ENCODE data around the gene BFSP2.
"Not testable (repeated sequence)": the region's sequence is repeated elsewhere in the genome, so short reads cannot be mapped to it uniquely, and the experiment has no call there.

Gene BFSP2

DNA sequence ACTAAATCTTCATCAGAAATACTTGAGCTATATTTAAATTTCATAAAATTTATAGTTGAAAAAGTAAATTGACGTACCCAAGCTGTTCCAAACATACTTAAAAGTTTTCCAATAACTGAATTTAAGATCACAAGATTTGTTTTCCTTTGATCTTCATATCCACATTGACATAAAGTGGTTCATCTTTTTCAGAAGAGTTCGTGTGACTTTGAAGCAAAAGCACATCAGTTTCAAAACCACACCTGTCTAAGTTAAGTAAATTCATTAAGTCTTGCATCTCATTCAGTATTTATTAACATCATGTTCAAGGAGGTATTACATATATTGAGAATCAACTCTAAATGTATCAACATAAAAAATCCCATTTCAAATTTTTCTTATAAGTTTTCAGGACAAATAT, 79.5 kb downstream of the BFSP2 start:
- DNase-seq (ENCODE audit: low read depth, low spot score) = no peak

DNA sequence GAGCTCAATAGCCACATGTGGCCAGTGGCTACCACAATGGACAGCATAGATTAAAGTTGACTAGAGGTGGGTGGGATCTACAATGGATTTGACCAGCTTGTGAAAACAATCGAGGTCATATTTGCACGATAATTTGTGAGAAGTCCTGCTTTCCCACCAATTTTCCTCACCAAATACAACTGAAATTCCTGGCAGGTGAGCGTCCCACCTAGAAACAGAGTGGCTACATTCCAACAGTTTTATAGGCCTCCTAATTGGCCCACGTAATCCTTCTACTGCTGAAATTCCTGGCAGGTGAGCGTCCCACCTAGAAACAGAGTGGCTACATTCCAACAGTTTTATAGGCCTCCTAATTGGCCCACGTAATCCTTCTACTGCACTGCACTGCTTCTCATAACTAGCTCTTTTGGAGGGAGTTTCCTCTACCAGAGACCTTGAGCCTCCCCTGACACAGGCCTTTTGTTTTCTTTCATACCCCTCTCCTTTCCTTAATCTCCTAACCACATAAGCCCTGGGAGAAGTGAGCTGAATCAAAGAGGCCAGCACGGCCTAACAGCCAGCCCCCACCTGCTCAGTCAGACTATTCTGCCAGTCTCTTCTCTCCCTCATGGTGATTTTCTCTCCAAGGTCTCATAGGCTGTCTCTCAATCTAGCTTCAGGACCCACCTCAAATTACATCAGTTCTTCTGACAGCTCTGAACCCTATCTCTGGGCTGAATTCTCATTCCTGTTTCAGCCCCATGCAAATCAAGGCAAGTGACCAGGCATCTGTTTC, 80.2 kb downstream of the BFSP2 start:
- no peak for DNase-seq (ENCODE audit: low read depth, low spot score)

DNA sequence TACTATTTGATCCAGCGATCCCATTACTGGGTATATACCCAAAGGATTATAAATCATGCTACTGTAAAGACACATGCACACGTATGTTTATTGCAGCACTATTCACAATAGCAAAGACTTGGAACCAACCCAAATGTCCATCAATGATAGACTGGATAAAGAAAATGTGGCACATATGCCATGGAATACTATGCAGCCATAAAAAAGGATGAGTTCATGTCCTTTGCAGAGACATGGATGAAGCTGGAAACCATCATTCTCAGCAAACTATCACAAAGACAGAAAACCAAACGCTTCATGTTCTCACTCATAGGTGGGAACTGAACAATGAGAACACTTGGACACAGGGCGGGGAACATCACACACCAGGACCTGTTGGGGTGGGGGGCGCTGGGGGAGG, 82.6 kb downstream of the BFSP2 start:
- not testable (repeated sequence) for DNase-seq (ENCODE audit: low read depth, low spot score)

DNA sequence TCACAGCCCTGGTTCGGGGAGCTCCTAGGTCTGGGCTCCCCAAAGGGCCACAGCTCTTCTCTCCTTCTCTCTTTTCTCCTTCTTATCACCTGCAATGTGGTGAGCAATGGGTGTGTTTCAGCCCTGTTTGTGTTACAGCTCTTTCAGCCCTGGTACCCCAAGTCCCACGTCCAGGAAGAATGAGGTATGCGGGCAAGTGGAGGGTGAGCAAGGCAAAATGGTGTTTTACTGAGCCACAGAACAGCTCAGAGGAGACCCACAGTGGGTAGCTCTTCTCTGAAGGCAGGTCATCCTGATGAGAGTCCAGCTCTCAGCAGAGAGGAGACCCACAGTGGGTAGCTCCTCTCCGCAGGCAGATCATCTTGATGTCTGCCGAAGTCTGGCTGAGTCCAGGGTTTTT, 86.8 kb downstream of the BFSP2 start:
- DNase-seq (ENCODE audit: low read depth, low spot score) = no peak

DNA sequence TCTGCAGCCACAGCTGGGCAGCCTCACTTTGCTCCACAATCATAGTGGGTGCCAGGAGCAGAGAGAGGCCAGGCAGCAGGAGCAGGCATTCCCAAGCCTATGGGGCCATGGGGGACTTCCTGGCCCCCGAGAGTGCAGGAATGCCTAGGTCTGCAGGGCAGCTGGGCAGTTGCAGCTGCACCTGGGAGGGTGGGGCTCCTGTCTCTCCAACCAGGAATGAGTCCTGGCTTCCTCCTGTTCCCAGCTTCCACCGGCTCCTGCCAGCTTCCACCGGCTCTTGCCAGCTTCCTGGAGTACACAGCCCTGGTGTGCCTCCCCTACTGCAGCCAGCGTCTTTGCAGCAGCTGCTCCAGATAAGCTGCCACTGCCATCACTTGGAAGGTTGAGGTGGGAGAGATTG, 87.3 kb downstream of the BFSP2 start:
- no peak for DNase-seq (ENCODE audit: low read depth, low spot score)

DNA sequence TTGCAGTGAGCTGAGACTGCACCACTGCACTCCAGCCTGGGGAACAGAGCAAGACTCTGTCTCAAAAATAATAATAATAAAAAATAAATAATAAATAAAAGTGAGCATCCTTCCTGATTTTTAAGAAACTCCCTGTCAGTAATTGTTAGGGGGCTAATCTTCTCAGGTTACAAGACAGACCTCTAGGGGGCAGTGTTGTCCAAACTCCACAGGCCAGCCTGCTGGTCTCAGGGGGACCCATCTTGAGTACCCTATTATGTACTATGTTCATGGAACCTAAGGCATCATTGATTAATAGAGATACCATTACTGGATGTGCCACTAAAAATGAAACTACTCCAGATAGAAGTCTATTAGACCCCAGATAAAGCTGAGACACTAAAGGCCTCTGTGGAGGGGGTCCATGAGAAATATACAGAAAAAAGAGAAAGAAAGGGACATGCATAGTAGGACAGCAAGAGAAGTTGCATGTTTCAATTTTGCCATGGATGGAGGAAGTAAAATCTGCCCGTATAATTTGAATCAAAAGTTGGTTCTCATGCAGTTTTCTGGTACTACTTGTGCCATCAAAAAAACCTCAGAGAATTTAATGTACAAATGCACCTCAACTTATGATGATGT, 88.2 kb downstream of the BFSP2 start:
- DNase-seq (ENCODE audit: low read depth, low spot score) = peak; percentile 32

DNA sequence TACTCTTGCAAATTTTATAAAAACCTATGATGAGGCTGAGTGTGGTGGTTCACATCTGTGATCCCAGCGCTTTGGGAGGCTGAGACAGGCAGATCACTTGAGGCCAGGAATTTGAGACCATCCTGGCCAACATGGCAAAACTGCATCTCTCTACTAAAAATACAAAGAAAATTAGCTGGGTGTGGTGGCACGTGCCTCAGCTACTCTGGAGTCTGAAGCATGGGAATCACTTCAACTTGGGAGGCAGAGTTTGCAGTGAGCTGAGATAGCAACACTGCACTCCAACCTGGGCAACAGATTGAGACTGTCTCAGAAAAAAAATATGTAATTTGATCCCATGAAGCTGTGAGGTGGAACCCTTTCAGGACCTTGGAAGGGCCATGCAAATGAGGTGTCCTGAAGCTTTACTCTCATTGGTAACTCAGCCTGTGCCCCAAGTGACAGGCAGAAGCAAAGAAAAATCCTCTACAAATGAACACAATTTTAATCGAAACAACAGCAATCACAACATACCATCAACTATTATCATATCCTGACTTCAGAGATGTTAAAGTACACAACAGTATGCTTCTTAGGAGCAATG, 89.0 kb downstream of the BFSP2 start:
- DNase-seq (ENCODE audit: low read depth, low spot score) = no peak

DNA sequence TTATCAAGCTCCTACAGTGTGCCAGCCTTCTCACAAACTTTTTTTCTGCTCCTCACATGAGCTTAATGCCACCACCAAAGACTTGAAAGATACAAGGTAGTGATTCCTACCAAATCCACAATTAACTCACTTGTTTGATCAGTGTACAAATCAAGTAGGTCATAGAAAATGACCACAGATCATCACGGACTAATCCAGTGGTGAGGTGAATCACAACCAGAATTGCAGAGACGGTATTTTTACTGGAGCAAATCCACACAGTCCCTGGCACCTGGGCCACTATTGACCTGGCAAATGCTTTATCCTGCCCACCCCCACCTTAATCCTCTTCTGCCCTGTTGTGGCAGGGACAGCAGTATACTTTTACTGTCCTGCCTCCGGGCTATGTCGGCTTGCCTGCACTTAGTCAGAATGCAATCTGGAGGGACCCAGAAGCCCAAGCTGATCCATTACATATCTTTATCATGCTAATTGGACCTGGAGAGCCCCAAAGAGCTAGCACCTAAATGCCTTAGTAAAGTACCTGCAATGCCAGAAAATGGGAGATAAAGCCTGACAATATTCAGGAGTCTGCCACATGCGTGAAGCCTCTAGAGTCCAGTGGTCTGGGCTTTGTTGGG, 89.7 kb downstream of the BFSP2 start:
- DNase-seq (ENCODE audit: low read depth, low spot score) = no peak

DNA sequence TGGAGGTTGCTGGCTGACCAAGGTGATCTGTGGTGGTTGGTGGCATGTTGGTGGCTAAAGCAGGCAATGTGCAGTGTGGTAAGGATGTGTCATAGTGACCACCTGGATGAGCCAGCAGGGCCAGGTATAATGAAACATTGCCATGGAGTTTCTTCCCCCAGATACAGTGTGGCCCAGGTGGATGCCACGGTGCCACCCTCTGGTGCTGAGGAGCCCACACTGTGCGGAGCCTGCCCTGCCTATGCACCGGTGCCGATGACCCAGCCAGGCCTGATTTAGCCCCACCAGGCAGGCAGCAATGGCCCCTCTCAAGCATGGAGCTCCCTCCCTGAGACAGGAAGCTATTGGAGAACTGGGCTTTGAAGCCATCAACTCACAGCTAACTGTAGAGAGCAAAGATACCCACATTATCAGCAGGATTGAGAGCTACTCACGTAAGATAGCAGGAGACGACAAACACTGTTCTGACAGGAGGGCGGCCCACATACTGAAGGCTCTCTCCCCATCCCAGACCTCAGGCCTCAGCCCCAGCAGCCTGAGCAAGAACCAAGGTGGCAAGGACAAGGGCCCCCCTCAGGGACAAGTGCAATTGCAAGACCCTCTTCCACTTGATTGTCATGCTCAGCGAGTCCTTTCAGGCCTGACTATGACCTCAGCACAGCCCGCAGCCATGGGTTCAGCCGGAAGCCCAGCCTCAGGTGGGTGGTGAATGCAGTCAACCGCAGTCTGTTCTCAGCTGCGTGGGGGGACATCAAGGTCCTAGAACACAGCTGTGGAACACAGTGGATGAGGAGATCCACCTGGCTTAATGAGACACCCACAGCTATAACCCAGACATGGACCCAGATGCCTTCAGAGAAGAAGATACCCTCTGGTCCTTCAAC, 90.9 kb downstream of the BFSP2 start:
- peak; percentile 45 for DNase-seq (ENCODE audit: low read depth, low spot score)

DNA sequence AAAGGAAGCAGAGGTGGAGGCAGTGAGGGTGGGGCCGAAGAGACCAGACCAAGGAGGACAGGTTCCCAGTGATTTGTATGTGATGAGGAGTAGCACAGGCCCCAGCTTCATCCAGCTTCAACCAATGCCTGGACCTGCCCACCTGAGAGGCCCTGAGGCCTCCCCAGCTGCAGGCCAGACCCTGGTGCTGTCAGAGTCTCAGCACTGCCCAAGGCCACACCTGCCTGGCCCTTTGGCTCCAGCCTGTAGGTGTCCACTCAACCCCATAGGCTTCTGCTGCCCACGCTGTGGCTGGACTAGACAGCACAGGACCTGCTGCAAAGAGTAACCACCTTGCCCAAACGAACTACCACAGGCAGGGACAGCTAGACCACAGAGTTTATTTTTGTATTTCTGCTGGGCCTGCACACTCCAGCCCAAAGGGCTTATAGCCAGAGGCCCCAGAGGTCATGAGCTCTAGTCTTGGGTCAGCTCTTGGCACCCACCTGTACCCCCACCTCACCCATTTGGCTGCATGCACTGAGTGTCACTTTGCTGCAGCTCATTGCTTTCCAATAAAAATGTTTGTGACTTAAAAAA, 91.7 kb downstream of the BFSP2 start:
- no peak for DNase-seq (ENCODE audit: low read depth, low spot score)

DNA sequence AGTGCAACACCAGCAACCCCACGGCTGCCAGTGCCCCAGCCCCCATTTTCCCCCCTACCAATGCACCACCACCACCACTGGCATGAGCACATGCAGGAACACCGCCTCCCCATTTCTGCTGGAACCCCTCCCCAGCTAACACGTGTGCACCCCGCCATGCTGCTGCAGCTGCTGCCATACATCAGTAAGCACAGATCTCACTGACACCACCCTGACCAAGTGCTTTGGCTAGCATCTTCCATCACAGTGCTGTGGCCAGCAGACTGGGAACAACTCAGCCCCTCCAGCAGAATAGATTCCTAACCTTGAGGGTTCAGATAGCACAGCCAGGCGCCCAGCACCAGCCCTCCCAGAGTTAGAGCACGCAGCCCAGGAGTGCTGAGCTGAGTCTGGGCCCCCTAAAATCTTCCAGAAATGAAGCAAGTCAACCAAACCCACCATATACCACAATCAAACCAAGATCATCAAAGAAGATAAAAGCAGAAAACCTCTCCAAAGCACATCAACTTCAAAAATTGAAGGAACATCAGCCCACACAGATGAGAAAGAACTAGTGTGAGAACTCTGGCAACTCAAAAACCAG, 92.4 kb downstream of the BFSP2 start:
- DNase-seq (ENCODE audit: low read depth, low spot score) = no peak

DNA sequence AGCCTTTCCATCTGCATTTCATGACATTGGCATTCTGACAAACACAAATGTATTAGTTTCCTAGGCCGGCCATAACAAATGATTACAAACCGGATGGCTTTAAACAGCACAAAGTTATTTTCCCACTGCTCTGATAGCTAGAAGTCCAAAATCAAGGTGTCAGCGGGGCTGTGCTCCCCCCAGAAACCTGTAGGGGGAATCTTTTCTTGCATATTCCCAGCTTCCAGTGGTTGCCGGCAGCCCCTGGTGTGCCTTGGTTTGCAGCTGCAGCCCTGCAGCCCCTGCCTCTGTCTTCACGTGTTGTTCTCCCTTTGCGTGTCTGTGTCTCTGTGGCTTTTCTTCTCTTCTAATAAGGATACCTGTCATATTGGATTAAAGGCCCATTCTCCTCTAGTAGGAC, 94.6 kb downstream of the BFSP2 start:
- no peak for DNase-seq (ENCODE audit: low read depth, low spot score)

DNA sequence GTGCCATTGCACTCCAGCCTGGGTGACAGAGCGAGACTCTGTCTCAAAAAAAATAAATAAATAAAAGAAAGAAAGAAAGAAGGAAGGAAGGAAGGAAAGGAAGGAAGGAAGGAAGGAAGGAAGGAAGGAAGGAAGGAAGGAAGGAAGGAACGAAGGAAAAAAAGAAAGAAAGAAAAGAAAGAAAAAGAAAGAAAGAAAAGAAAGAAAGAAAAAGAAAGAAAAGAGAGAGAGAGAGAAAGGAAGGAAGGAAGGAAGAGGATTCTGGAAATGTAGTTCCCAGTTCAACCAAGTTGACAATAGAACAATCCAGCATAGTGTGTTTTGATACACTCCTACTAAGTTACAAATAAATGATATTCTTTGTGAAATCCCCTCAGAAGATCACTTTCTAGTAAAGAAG, 102.7 kb downstream of the BFSP2 start:
- not testable (repeated sequence) for DNase-seq (ENCODE audit: low read depth, low spot score)

DNA sequence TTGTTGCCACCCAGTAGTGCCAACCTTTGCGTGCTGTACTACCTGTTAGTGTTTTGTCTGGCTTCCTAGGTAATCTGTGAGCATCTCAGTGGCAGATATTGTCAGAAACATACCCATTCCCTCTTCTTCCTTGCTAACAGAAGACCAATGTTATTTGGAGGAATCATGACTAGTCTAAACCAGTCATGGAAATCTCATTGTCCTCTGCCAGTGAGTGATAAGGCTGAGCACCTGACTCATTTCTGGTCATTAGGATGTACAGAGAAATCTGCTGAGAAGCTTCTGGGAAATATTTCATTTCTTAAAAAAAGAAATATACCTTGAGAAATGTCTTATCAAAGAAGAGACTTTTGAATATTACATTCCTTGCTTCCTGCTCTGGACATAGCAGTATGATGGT, 103.6 kb downstream of the BFSP2 start:
- no peak for DNase-seq (ENCODE audit: low read depth, low spot score)

DNA sequence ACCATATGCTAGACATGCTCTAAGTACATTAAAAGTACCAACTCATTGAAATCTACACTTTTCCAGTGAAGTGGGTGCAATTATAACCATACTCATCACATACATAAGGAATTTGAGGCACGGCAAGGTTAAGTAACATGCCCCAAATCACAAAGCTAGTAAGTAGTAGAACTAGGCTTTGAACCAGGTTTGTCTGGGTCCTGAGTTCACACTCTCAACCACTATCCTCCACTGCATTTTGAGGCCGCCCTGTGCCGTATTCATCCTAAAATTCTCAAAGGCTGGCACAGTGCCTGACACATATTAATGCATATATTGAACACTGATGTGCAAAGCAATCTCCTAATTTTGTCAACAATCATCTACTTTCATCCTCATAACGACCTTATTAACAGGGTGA, 104.9 kb downstream of the BFSP2 start:
- no peak for DNase-seq (ENCODE audit: low read depth, low spot score)

DNA sequence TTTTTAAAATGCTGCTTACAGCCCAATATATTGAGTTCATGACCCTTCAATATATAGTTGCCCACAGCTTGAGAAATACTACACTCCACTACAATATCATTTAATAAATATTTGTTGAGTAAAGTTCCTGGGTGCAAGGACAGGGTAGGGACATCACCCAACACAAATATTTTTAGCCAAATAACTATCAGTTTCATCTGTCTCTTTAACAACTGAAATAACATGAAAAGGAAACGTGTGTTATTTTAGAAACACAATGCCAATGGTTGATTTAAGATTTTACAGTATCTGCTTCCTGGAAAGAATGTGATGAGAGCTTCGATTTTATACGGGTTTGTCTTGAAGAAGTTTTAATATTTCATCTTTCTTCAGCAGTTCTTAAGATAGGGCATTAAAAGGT, 106.0 kb downstream of the BFSP2 start:
- no peak for DNase-seq (ENCODE audit: low read depth, low spot score)

DNA sequence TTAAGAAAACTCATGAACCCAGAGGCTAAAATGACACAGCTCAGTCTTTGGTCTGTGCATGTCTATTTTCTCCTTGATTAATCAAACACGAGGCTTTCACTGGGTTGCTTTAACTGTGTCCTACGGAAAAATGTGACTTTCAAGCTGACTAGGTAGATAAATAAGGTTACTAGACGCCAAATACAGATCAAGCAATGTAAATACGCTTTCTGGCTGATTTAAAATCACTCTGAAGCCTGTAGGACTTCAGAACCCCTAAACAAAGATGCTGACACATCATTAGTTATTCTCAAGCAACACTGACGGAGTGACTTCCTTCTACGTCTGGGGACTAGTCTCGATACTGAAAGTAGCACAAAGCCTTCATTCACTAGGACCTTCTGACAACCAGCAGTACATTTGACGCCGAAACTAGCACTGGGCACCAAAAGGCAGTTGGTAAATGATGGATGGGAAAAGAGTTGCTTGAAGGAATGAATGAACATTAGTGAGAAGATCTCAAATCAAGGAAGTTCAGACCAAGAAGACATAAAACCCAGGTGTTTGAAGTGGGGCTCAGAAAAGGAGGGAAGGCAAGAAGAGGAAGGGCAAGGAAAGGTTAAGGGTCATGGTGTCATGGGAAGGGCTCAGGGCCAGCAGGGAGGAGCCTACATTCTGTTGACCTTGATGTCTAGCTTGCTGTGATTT, 106.5 kb downstream of the BFSP2 start:
- DNase-seq (ENCODE audit: low read depth, low spot score) = no peak

DNA sequence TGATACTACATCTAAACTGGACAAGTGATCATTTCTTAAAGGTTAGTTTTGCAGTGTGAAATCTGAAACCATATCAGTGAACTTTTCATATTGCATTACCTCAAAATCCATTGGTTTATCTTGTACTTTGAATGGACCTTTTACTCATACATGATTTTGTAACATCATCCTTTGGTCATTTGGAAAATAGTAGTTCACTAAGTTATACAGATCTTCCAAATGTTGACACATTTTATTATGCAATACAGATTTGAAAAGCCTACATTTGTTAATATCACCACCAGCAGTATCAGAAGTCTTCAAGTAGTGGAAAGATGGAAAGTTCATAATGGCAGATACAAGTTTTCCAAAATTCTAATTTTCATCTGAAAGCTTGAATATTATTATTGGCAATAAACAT, 109.6 kb downstream of the BFSP2 start:
- DNase-seq (ENCODE audit: low read depth, low spot score) = no peak

DNA sequence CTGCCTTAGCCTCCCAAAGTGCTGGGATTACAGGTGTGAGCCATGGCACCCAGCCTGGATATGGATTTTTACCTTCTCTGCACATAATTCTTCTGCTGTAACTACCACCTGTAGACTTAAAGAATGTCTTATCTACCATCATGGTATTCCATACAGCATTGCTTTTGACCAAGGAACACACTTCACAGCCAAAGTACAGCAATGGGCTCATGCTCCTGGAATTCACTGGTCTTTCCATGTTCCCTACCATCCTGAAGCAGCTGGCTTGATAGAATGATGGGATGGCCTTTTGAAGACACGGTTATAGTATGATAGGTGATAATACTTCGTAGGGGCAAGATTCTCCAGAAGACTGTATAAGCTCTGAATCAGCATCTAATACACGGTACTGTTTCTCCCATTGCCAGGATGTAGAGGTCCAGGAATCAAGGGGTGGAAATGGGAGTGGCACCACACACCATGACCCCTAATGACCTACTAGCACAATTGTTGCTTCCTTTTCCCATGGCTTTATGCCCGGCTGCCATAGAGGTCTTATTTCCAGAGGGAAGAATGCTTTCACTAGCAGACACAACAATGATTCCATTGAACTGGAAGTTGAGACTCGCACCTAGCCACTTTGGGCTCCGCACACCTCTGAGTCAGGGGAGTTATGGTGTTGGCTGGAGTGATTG, 112.7 kb downstream of the BFSP2 start:
- DNase-seq (ENCODE audit: low read depth, low spot score) = no peak

DNA sequence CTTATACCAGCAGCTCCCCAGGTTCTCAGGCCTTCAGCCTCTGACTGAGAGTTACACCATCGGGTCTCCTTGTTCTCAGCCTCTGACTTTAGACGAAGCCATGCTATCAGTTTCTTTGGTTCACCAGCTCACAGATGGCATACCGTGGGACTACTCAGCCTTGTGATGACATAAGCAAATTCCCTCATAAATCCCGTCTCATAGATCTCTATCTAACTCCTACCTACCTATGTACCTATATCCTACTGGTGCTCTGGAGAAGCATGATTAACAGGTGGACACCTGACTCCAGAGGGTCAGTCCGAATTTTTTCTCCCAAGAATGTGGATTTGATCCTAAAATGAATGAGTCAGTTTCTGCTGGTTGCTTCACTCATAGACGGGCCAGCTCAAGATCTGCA, 114.6 kb downstream of the BFSP2 start:
- DNase-seq (ENCODE audit: low read depth, low spot score) = no peak

All from activated naive CD8-positive, alpha-beta T cell treated with anti-CD3 and anti-CD28 coated beads, Interleukin-2, amount 50 U/mL, for 16 hours (primary cell).